Measurements from ENCODE around the gene ANK3. TPM values are rescaled to one million over a fixed set of nuclear protein-coding genes. Genes with fewer than 3 reads are reported as not detected.

ANK3 gene
- total RNA-seq, 1 experiment from 2014 or later = 9.6 TPM

DNA sequence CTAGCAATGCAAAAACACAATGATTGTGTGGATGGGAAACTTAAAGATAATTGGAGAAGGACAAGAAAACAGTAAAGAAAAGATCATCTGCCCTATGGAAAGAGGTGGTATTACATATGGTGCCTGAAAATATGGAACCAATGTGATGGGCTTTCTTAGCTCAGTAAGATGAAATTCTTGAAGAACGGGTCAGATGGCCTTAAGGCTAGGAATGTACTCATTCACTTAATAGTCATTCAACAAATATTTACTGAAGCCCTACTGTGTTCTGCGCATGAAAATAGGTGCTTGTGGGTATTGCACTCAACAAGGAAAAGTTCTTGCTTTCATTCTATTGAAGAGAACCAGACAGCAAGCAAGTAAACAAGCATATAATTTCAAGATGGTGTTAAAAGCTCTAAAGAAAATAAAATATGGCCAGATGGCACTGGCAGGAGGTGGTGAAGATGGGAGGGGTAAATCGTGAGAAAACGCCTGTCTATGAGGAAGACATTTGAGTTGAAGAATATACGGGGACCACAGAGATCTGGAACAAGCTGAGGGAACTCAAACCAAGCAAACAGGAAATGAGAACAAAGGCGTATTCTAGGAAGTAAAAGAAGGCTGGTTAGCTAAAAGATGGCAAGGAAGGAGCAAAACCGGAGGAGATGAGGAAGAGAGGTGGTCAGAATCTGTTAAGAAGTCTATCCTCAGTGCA is 179.7 kb downstream of the ANK3 start:
- in situ Hi-C loops (cut with HindIII; ENCODE audit: low sequenced_read_pairs) = no loop called here
- peak; percentile 65 for DNase-seq (ENCODE audit: low spot score)

DNA sequence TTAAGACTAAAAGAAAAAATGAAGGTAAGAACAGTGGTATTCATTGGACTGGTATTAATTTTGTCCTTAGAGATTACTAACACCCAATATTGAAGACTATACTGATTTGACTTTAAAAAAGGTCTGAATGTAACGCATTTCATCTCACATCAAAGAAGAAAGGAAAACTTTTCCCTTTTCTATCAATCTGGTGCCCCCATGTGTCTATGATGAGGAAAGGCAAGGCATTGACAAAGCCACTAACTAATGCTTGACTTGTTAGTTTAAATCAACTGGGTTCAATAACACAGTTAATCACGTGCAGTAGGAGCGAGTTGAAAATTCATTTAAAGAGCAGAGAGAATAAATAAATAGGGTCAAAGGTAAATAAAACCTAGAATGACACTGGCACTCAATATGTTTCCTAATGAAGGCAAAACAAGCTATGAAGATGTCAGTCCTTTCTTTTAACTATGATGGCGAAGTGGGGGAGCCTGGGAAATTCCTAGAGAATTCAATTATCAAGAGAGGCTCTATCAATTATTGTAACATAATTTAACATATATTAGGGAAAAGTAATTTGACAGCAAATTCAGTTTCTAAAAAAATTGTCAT is 180.9 kb downstream of the ANK3 start:
- in situ Hi-C loops (cut with HindIII; ENCODE audit: low sequenced_read_pairs) = no loop called here
- DNase-seq (ENCODE audit: low spot score) = peak; percentile 81

DNA sequence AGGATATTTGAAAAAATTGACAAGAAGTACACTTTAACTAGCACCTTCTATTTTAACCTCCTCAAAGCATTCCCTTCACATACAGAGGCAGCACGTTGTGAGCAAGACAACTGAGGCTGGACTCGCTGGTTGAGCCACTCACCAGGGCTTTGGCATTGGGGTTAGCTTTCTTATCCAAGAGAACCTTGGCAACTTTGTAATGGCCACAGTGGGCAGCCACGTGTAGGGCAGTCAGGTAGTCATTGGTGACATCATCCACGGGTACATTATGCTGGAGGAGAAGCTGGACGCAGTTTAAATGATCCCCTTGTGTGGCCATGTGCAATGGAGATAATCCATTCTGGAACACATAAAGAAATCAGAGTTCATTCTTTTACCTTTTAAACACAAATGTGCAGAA is 181.8 kb downstream of the ANK3 start:
- in situ Hi-C loops (cut with HindIII; ENCODE audit: low sequenced_read_pairs) = no loop called here

DNA sequence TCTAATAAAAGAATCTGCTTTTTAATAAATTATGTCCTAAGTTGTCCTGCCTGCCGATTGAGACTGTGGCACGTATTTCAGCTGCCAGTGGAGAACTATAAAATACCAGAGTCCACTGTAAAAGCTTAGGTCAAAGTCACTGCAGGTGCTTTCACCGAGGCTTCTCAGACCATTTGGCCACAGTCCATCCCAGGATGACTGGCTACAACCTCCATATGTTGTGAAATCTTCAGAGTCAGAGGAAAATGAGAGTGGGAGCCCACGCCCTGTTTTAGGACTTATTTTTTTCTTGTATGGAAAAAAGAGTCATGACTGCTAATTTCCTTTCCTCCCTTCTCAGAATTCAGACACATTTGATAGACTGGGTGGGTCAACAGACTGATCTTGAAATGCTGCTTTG is 182.9 kb downstream of the ANK3 start:
- DNase-seq (ENCODE audit: low spot score) = peak; percentile 86
- in situ Hi-C loops (cut with HindIII; ENCODE audit: low sequenced_read_pairs) = no loop called here

More for the DNA sequence above, 181.8 kb downstream of the ANK3 start:
- DNase-seq (ENCODE audit: low spot score) = peak; percentile 81

DNA sequence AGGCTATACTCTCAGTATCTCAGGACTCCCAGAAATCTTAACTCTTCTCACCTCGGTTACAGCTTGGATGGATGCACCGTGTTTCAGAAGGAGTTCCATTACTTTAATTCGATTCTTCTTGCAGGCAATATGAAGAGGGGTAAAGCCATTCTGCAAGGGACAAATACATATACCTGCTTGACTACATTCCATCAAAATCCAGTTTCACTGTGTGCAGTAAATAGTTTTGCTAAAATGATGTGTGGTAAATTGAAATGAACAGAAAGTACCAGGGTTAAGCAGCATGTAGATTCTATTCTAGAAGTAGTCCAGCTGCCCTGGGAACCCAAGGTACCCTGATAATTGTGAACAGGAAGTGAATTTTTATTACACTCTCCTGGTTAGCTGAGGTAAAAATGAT is 183.9 kb downstream of the ANK3 start:
- in situ Hi-C loops (cut with HindIII; ENCODE audit: low sequenced_read_pairs) = no loop called here
- no peak for DNase-seq (ENCODE audit: low spot score)

DNA sequence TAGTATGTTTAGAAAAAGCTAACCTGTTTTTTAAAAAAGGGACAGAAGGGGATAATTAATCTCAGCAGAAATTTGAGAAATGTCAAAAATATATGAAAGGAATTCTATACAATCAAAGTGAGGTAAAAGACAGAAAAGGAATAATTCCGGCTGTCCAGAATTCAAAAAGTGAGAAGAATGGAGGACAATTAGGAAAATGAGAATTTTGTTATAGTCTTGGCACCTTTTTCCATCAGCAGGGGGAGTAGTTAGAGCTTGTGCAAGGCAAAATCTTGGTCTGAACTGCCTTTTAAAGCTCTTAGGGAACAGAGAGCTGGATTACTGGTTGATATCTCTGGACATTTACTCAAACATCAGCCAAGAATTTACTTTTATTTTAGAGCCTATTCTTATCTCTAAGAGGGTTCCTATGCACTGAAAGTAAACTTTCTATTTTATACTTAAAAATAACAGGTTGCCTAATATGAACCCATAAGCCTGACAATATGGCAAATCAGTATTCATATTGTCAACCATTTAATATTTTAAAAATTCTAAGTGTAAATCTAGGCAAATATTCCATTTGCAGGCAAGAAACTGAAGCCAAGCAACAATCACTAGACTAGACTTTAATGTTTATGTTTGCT is 185.6 kb downstream of the ANK3 start:
- in situ Hi-C loops (cut with HindIII; ENCODE audit: low sequenced_read_pairs) = no loop called here
- DNase-seq (ENCODE audit: low spot score) = peak; percentile 73

DNA sequence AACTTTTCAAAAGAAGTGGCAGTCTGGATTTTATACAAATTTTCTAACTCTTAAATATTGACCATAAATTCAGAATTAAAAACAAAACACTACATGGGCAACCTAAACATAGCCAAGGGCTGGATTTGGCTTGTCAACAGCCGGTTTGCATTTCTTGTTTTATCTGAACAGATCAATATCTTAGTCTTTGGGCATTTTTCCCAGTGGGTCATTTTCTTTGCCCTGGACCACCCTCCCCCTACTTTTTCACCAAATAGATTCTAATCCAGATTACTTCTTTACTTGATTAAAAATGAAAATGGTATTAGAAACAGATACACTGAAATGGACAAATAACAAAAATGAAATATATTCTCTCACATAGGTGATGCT is 189.0 kb downstream of the ANK3 start:
- DNase-seq (ENCODE audit: low spot score) = no peak
- in situ Hi-C loops (cut with HindIII; ENCODE audit: low sequenced_read_pairs) = no loop called here

DNA sequence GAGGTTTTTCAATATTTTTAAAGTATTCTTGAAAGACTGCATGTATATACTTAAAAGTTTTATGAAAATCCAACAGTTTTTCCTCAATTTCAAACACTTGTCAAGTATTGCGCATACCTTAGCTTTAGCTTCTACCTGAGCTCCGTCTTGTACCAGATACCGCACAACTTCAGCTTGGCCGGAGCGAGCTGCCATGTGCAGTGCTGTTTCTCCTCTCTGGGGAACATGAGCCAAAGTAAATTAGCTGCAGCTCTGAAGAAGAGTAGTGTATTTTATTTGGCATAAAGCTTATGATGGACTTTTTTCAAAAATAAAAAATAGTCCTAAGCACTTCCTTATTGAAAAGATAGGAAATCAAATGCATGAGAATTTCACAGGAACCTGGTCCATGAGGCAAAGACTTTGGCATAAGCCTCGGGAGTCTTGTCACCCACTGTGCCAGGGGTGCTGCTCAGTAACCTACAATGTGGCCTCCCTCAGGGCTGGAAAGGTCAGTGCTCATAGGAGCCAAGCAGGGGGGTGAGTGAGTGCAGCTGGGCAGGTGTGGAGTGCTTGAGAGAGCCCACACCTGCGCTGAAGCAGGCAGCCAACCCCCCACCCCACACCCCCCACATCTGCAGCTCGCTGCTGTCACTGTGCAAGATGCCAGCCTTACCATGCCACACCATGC is 189.5 kb downstream of the ANK3 start:
- DNase-seq (ENCODE audit: low spot score) = peak; percentile 43
- in situ Hi-C loops (cut with HindIII; ENCODE audit: low sequenced_read_pairs) = no loop called here

DNA sequence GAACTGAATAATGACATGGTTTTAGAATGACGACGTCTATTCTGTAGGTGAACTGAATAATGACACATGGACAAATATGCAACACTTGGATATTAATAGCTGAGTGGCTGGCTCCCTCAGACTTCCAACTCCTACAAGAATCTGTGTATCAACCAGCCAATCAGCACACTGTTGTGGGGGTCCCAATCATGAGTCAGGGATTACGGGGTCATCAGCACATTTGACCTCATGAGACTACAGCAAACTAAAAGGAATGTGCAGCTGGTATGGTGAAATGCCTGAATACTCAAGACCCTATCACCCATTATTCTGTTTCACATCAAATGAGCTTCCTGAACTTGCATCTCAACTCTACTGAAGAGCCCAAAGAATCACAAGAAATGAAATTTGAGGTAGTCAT is 192.5 kb downstream of the ANK3 start:
- DNase-seq (ENCODE audit: low spot score) = no peak
- in situ Hi-C loops (cut with HindIII; ENCODE audit: low sequenced_read_pairs) = no loop called here

DNA sequence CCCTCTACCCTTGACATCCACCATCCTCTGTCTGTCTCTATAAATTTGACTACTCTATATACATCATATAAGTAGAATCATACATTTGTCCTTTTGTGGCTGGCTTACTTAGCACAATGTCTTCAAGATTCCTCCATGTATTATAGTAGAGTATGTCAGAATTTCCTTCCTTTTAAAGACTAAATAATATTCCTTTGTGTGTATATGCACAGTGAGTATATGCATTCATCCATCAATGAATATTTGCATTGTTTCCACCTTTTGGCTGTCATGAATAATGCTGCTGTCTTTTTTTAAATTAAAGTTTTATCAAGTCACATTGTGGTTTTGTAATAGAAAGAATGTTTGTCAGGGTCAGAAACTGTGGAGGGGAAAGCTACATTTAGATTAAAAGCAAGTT is 195.3 kb downstream of the ANK3 start:
- in situ Hi-C loops (cut with HindIII; ENCODE audit: low sequenced_read_pairs) = no loop called here
- DNase-seq (ENCODE audit: low spot score) = no peak

DNA sequence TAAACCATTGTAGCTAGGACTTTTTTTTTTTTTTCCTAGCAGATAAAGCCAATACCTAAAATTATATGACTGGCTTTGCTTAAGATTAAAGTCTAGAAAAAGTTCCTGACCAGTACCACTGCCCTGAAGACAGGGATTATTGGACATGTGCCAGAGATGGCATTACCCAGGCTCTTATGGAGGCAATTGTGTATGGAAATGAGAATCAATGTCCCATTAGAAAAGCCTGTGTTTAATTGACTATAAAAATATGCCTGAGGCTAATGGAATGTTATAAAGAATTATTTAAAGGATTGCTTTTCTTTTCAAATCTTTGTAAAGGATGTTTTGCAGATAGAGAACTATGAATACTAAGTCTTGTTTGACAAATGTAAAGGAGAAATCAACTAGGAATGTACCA is 196.7 kb downstream of the ANK3 start:
- in situ Hi-C loops (cut with HindIII; ENCODE audit: low sequenced_read_pairs) = no loop called here
- DNase-seq (ENCODE audit: low spot score) = no peak

DNA sequence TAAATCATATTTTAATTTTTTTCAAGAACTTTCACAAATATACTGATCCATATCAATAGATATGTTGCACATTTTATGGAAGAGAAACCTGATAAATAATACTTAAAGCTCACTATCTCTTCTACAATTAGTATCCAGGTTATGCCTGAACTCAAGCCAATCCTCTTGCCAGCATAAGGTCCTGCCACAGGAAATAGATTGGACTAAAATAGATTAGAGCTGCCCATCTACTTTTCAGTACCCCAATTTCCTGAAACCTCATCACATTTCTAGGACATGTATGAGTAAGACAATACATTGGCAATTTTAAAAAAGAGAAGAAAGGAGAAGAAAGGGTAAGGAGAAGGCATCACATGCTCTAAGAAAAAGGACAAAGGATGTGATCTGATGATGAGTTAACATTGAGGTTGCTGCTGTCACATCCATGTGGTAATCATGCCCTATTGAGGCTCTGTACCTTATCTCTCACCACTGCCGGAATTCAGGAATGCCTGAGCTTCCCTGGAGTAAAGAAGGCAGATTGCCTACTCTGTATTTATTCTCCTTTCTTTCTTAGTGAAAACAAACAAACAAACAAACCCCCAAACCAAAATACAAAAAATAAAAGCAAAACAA is 199.7 kb downstream of the ANK3 start:
- in situ Hi-C loops (cut with HindIII; ENCODE audit: low sequenced_read_pairs) = no loop called here
- peak; percentile 88 for DNase-seq (ENCODE audit: low spot score)

DNA sequence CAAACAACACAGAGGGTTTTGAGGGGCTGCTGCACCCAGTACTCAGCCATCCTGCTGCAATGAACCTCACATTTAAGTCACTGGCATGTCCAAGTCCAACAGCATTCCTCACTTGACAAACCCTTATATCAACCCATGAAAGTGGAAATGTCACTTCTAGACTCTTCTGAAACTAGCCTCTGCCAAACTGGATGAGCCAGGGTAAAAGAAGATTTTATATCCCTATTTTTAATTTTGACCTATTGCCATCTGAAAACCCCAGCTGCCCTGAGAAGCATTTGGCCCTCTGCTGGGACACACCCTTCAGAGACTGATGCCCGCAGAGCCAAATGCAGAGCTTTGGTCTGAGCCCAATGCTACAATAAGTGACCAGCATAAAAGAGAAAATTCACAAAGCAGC is 201.1 kb downstream of the ANK3 start:
- DNase-seq (ENCODE audit: low spot score) = peak; percentile 70
- in situ Hi-C loops (cut with HindIII; ENCODE audit: low sequenced_read_pairs) = no loop called here

DNA sequence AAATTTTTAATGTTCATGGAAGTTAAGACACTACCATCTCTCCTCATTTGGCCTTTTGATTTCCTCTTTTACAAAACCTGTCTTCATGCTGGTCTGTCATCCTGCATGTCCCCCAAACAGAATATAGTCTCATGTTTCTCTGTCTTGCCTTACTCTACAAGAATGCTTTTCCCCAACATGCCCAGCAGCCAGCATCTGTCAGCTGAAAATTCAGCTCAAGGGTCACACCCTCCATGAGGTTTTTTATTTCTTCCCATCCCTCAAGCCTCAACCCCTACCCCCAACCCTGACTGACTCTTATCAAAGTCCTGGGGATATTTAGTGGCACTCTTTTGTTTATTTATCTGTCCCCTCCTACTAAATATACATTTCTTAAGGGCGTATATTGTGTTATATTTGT is 202.0 kb downstream of the ANK3 start:
- DNase-seq (ENCODE audit: low spot score) = no peak
- in situ Hi-C loops (cut with HindIII; ENCODE audit: low sequenced_read_pairs) = no loop called here

DNA sequence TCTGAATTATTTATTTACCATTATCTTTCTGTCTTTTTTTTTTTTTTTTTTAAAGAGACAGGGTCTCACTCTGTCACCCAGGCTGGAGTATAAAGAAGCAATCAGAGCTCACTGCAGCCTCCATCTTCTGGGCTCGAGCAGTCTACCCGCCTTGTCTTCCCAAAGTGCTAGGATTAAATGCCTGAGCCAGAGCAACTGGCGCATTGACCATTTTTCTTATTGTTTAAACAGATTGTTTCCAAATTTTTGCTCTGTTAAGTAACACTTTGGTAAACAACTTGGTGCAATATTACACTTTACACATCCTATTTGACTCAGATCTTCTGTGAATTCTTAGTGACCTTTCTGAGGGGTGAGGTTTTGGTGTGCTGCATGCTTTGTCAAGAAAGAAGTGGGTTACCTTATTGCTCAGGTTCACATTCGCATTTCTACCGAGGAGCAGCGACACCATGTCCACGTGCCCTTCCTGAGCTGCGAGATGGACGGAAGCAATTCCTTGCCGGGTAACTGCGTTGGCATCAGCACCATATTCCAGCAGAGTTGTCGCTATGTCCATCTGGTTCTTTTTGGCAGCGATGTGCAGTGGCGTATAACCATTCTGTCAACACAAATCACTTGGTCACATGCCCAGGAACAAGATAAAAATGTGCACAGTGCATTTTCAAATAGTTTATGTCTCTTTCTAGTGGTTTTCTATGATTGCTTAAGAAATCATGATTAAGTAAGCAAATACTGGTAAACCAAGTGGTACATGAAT is 203.2 kb downstream of the ANK3 start:
- DNase-seq (ENCODE audit: low spot score) = peak; percentile 100
- in situ Hi-C loops (cut with HindIII; ENCODE audit: low sequenced_read_pairs) = no loop called here

DNA sequence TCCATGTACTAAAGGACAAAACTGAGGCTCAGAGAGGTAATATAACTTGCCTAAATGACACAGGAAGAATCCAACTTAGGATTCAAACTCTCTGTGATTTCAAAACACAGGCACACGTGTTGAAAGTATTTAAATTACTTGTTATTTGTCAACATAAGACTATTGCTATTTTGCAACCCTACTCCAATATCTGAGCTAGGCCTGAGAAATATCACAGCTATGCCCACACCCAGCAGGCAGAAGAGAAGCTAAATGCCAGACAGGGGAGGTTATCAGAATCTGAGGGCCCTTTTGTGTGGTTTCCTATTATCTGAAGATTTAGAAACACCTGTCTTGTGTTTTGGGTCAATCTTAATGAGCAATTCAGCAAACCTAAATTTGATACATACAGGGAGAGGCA is 204.3 kb downstream of the ANK3 start:
- DNase-seq (ENCODE audit: low spot score) = no peak
- in situ Hi-C loops (cut with HindIII; ENCODE audit: low sequenced_read_pairs) = no loop called here

DNA sequence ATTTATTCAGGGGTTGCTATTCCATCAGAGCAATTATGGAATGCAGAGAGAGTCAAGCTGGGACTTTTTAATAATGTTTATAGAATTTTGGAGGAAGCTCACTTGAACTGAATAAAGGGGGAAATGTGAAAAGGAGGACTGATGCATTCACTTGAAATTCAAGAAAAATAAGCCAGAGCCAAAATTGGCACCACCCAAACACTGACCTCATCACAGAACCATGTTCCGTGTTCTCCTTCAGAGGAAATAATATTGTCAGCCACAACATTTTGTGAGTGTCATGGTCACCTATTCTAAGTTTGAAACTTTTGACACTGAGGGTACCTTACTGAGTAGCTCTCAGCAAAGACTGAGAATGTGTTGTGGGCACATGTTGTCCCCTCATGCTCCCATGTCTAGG is 207.0 kb downstream of the ANK3 start:
- peak; percentile 47 for DNase-seq (ENCODE audit: low spot score)
- in situ Hi-C loops (cut with HindIII; ENCODE audit: low sequenced_read_pairs) = no loop called here

DNA sequence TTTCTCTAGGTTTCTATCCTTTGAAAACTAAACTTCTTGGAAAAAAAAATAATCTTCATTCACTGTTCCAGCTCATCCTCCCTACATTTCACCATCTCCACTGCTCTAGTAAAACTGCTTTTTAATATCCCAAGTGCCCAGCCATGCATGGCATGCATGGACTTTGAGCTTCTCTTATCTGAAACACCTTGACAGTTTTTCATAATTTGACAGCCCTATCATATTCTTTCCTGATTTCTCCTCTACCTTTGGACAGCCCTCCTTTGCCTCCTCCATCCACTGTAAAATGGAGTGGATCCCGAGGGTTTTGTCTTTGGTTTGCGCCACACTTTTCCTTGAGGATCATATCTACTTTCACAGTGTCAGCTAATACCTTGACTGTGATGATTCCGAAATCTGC is 212.8 kb downstream of the ANK3 start:
- DNase-seq (ENCODE audit: low spot score) = no peak
- in situ Hi-C loops (cut with HindIII; ENCODE audit: low sequenced_read_pairs) = no loop called here

DNA sequence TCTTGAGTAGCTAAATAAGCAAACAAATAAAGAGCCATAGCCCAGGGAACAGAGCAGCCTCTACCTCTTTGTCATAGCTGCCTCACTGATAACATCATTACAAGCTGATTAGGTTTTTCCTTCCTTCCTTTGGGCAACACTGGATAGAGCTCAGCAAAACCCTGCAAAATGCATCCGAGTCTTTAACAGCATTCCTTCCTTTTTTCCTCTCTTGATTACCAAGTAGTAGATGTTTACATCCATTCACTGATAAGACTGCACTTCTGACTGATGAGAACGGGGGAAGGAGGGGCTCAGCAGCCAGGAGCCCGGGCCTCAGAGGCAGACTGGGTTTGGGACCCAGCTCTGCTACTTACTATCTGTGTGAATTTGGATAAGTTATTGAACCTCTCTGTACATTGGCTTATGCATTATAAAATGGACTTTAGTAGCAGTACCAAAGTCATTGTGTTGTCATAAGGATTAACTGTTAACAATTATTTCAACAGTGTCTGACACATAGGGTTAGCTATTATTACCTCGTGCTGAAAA is 214.2 kb downstream of the ANK3 start:
- no peak for DNase-seq (ENCODE audit: low spot score)
- in situ Hi-C loops (cut with HindIII; ENCODE audit: low sequenced_read_pairs) = no loop called here

Data from G401 (cell line).